ENCODE results near the gene IRAK4. TPM values are rescaled to one million over a fixed set of nuclear protein-coding genes. Genes with fewer than 3 reads are reported as not detected.
"Not testable (repeated sequence)": the region's sequence is repeated elsewhere in the genome, so short reads cannot be mapped to it uniquely, and the experiment has no call there.

IRAK4 gene
- total and polyA plus RNA-seq, 12 donors, result 3.6 to 8.1 (median 4.1) TPM

GRCh38 chr12:43744826-43745225, 13.9 kb upstream of the IRAK4 start:
- intact Hi-C loops (cut with DNase I), result no loop called here
- H3K4me3 ChIP-seq, result no peak overlapping the region
- TF ChIP-seq CTCF (IDR thresholded peaks at IDR 0.05), result no peak
- H3K27ac ChIP-seq, result no peak overlapping the region
- ATAC-seq (no peak), DNase-seq (no peak)
- no peaks in the 10 kb centered on the region for H3K4me1 ChIP-seq
- no peaks in the 10 kb centered on the region for H3K9me3 ChIP-seq
- H3K27me3 ChIP-seq, result no peaks in the 10 kb centered on the region
- peaks cover 0 to 67% (median 10%) of the 10 kb centered on the region in 9 donors for H3K36me3 ChIP-seq

DNA sequence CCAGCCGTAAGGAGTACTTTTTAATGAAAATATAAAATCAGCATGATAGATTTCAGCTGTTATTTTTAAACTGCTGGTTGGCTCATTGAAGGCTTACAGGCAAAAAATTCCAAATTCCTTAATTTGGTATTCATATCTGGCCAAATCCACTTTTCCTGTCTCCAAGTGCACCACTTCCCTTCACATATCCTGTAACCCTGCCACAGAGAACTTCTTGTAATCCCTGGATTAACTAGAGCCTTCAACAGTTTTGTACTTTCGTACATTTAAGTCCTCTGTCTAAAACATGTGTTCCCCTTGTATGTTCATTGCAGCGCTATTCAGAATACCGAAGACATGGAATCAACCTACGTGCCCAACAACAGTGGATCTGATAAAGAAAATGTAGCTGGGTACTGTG, 9.7 kb upstream of the IRAK4 start:
- 94 to 97% methylated on average over 5 of the region's 5 CpGs for WGBS, 2 donors
- ATAC-seq, result no peak
- no peaks in the 10 kb centered on the region for H3K9me3 ChIP-seq

DNA sequence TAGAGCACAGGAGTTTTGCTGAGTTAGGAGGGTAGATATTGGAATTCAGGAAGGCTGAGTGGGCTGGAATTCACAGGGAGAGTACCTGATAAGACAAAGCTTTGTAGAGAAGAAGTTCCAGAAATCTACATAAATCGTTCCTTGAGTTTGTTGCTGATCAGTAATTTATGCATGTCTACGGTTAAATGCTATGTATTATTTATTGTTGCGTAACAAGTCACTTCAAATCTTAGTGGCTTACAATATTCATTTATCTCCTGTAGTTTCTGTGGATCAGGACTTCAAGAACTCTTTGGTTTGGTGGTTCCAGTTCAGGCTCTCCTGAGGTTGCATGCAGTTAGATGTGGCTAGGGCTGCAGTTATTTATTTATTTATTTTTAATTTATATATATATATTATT, 7.9 kb upstream of the IRAK4 start:
- H3K9me3 ChIP-seq, result no peaks in the 10 kb centered on the region
- H3K27me3 ChIP-seq, result no peaks in the 10 kb centered on the region
- intact Hi-C loops (cut with DNase I), result no loop called here
- TF ChIP-seq CTCF (IDR thresholded peaks at IDR 0.05), result no peak
- H3K27ac ChIP-seq, result no peak overlapping the region
- no peak overlapping the region for H3K4me3 ChIP-seq
- peaks cover 0 to 5% (median 0%) of the 10 kb centered on the region in 9 donors for H3K4me1 ChIP-seq
- ATAC-seq (no peak), DNase-seq (no peak)
- WGBS, 2 donors, result 90 to 91% methylated on average over 3 of the region's 3 CpGs
- peaks cover 0 to 35% (median 8%) of the 10 kb centered on the region in 9 donors for H3K36me3 ChIP-seq

More for the DNA sequence above, 9.7 kb upstream of the IRAK4 start:
- peaks cover 0 to 5% (median 0%) of the 10 kb centered on the region in 9 donors for H3K4me1 ChIP-seq
- peaks cover 0 to 42% (median 7%) of the 10 kb centered on the region in 9 donors for H3K36me3 ChIP-seq
- no peak overlapping the region for H3K27ac ChIP-seq
- intact Hi-C loops (cut with DNase I), result no loop called here
- no peak for TF ChIP-seq CTCF (IDR thresholded peaks at IDR 0.05)
- no peaks in the 10 kb centered on the region for H3K27me3 ChIP-seq
- DNase-seq, result no peak
- no peak overlapping the region for H3K4me3 ChIP-seq

DNA sequence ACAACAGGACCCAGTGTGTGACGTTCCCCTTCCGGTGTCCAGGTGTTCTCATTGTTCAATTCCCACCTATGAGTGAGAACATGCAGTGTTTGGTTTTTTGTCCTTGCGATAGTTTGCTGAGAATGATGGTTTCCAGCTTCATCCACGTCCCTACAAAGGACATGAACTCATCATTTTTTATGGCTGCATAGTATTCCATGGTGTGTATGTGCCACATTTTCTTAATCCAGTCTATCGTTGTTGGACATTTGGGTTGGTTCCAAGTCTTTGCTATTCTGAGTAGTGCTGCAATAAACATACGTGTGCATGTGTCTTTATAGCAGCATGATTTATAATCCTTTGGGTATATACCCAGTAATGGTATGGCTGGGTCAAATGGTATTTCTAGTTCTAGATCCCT, 7.4 kb upstream of the IRAK4 start:
- H3K27me3 ChIP-seq; H3K27ac ChIP-seq; intact Hi-C loops (cut with DNase I); H3K4me1 ChIP-seq; H3K9me3 ChIP-seq; ATAC-seq; H3K4me3 ChIP-seq; DNase-seq: not testable (repeated sequence)
- WGBS, 2 donors, result 96% methylated on average over 5 of the region's 6 CpGs
- peaks cover 0 to 29% (median 8%) of the 10 kb centered on the region in 9 donors for H3K36me3 ChIP-seq

DNA sequence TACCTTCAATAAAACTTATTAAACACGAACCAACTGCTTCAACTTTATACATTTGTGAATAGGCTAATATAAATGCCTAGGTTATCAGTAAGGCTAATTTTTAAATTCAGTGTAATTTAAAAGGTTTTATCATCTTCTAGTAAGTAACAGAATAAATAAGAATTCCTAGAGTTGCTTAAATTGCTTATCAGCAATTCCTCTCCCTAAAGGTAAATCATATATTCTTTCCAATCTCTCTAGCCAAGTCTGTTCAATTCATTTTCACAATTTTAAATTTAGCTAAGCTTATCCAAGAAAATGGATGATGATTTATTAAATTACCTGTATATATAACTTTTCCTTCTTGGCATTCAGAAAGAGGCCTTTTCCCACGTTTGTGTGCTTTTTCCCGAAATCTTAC, 4.7 kb upstream of the IRAK4 start:
- Histone ChIP-seq H3K36me3 (peaks cover 0 to 27% (median 8%) of the 10 kb centered on the region in 9 donors), H3K9me3 (no peaks in the 10 kb centered on the region), H3K4me3 (no peak overlapping the region), H3K4me1 (peaks cover 3 to 14% (median 7%) of the 10 kb centered on the region in 9 donors), H3K27ac (no peak overlapping the region), H3K27me3 (no peaks in the 10 kb centered on the region)
- WGBS, 2 donors, result 91 to 98% methylated on average over 3 of the region's 3 CpGs
- no peak for ATAC-seq
- intact Hi-C loops (cut with DNase I), result no loop called here
- no peak for TF ChIP-seq CTCF (IDR thresholded peaks at IDR 0.05)
- DNase-seq, result no peak

All from heart right ventricle (tissue), 16 donors.